K562 (cell line): ENCODE results near the gene WNK2.

ENCODE experiments used
- BRD9 ChIP-seq: fragments of 450-650 bp; IDR thresholded peaks from 2 replicates; pipeline ENCODE4 v1.6.1; 2018; ENCODE audit warnings: low read depth; ENCODE audit not compliant: partially characterized antibody
- FOXA1 ChIP-seq: fragments of 450-650 bp; IDR thresholded peaks from 2 replicates; pipeline ENCODE4 v1.6.1; 2016; ENCODE audit warnings: mild to moderate bottlenecking, borderline replicate concordance
- GABPA ChIP-seq: fragments of 200-800 bp; sonication (Bioruptor generic); conservative IDR thresholded peaks from 2 replicates; pipeline ENCODE4 v1.6.1; 2016; ENCODE audit warnings: low read depth, missing genetic modification characterization, missing compliant biosample characterization
- GTF2E2 ChIP-seq: fragments of 200-800 bp; sonication (Bioruptor generic); IDR thresholded peaks from 2 replicates; pipeline ENCODE4 v1.6.1; 2016; ENCODE audit warnings: missing genetic modification characterization, missing compliant biosample characterization
- POLR2AphosphoS5 ChIP-seq: IDR thresholded peaks from 2 replicates; pipeline ENCODE4 v1.6.1; 2011; ENCODE audit warnings: mild to moderate bottlenecking, low read depth, low read length, moderate library complexity; ENCODE audit not compliant: control insufficient read depth, insufficient read depth
- STAT6 ChIP-seq: sonication (generic); formaldehyde crosslinking; IDR thresholded peaks from 2 replicates; pipeline ENCODE4 v1.8.1; 2023; ENCODE audit warnings: mild to moderate bottlenecking, missing genetic modification reagents
- TAF9B ChIP-seq: fragments of 450-650 bp; IDR thresholded peaks from 2 replicates; pipeline ENCODE4 v1.6.1; 2018; ENCODE audit warnings: mild to moderate bottlenecking; ENCODE audit not compliant: partially characterized antibody
- USF2 ChIP-seq: sonication (generic); formaldehyde crosslinking; IDR thresholded peaks from 2 replicates; pipeline ENCODE4 v1.5.0; 2020; ENCODE audit warnings: missing genetic modification reagents
- ZNF12 ChIP-seq: sonication (generic); formaldehyde crosslinking; IDR thresholded peaks from 2 replicates; pipeline ENCODE4 v1.4.0; 2020; ENCODE audit warnings: mild to moderate bottlenecking, missing genetic modification reagents
- ZNF274 ChIP-seq: IDR thresholded peaks from 2 replicates; pipeline ENCODE4 v1.6.1; 2011; ENCODE audit warnings: low read depth, mild to moderate bottlenecking, low read length, moderate library complexity, borderline replicate concordance
- TF ChIP-seq, protein P1 (sequence below), 3 experiments: IDR thresholded peaks in 2 of 3; conservative IDR thresholded peaks in 1 of 3; 2 replicates each; pipeline ENCODE4 v1.5.1; 2011 to 2012; ENCODE audit warnings: low read length in 3 of 3, mild to moderate bottlenecking in 3 of 3, control low read depth in 2 of 3, improper control_type of control experiment in 1 of 3, inconsistent platforms in 1 of 3, low read depth in 1 of 3, mixed read lengths in 1 of 3, moderate library complexity in 1 of 3; ENCODE audit not compliant: insufficient read depth in 2 of 3

DNA sequence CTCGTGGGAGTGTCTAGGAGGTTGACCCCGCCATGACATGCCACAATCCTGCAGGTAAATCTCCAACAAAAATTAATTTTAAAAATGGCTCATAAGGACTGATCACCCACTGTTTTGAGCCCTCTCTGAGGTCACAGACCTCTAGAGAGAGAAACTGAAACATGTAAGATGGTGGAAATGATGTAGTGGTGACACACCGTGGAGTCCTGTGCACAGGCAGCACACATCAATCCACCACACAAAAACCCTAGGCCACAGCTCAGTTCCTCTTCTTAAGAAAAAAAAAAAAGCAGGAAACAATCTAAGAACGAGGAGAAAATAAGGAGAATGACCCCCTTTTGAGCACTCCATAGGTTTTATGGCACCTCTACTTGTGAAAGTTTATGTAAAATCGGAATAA lies 173.7 kb downstream of the WNK2 start:
- TF ChIP-seq GTF2E2 (tag) (no peak), FOXA1 (no peak), TAF9B (no peak), STAT6 (no peak), ZNF12 (CRISPR knock-in tag) (no peak), GABPA (tag) (no peak), ZNF274 (no peak), POLR2AphosphoS5 (no peak), USF2 (CRISPR knock-in tag) (no peak), BRD9 (no peak)
- TF ChIP-seq, protein P1, sequence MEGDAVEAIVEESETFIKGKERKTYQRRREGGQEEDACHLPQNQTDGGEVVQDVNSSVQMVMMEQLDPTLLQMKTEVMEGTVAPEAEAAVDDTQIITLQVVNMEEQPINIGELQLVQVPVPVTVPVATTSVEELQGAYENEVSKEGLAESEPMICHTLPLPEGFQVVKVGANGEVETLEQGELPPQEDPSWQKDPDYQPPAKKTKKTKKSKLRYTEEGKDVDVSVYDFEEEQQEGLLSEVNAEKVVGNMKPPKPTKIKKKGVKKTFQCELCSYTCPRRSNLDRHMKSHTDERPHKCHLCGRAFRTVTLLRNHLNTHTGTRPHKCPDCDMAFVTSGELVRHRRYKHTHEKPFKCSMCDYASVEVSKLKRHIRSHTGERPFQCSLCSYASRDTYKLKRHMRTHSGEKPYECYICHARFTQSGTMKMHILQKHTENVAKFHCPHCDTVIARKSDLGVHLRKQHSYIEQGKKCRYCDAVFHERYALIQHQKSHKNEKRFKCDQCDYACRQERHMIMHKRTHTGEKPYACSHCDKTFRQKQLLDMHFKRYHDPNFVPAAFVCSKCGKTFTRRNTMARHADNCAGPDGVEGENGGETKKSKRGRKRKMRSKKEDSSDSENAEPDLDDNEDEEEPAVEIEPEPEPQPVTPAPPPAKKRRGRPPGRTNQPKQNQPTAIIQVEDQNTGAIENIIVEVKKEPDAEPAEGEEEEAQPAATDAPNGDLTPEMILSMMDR (IDR thresholded peaks at IDR 0.05 in 2 of 3, conservative IDR thresholded peaks at IDR 0.05 in 1 of 3; ENCODE audit: insufficient read depth in 2 of 3, low read depth in 1 of 3, low read length in 3 of 3) = no peak
